Choroid plexus epithelial cell (primary cell): ENCODE measurements around the gene CHD9.

Source experiments
- DNase-seq: peaks from one replicate; pipeline ENCODE4 v3.0.0-alpha.2; 2010; ENCODE audit warnings: low read depth
- H3K4me3 ChIP-seq: 2 replicates; pipeline ENCODE4 v1.5.1; 2011; ENCODE audit warnings: low read depth, mild to moderate bottlenecking, control low read depth, low read length, moderate library complexity
- CTCF ChIP-seq: conservative IDR thresholded peaks from 2 replicates; pipeline ENCODE4 v1.5.1; 2011; ENCODE audit warnings: low read depth, mild to moderate bottlenecking, control low read depth, inconsistent platforms, low read length, moderate library complexity

Gene CHD9

DNA sequence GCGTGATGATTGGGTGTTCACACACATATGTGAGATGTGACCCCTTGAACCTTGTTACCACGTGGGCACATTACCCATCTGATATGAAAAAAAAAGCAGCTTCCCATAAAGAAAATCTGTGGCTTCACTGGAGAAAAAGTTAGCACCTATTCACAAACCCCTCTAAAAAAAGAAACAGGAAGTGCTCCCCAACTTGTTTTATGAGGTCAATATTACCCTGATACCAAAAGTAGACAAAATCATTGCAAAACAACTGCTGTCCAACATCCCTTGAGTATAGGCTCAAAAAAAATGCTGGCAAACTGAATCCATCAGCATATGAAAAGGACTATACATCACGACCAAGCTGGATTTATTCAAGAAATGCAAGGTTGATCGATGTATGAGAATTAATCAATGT lies 279.8 kb downstream of the CHD9 start:
- DNase-seq: no peak
- TF ChIP-seq CTCF: no peak
- H3K4me3 ChIP-seq: no peak overlapping the region

GRCh38 chr16:53337294-53337693 lies 282.5 kb downstream of the CHD9 start:
- H3K4me3 ChIP-seq: no peak overlapping the region
- no peak for TF ChIP-seq CTCF
- DNase-seq: no peak

DNA sequence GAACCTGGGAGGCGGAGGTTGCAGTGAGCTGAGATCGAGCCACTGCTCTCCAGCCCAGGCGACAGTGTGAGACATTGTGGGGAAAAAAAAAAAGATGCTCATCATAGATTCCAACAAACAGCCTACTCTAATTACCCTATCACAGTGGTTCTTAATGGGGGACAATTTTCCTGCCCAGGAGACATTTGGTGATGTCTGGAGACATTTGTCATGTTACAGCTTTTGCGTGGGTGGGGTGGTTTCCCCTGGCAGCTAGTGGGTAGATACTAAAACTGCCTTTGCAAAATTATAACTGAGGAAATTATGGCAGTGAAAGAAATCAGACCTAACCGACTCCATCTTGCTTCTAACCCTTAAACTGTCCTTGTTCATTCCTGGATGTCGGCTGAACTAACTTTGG lies 287.0 kb downstream of the CHD9 start:
- H3K4me3 ChIP-seq: no peak overlapping the region
- DNase-seq: no peak
- no peak for TF ChIP-seq CTCF

DNA sequence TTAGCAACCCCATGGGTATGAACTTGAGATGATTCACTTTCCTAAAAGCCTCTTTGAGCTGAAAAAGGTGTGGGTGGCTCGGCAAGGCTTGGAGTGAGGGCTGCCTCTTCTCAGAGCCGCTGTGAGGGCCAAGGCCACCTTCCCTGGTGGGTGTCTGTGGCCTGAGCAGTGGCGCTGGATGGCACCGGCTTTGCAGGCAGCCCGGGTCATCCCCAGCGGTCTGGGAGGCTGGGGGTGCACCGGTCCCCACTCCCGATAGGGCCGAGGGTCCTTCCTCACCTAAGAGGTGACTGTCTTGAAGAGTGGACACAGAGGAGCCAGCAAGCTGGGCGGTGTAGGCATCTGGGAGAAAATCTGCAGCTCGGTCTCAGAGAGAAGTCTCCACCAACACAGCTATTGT lies 300.3 kb downstream of the CHD9 start:
- no peak for DNase-seq
- H3K4me3 ChIP-seq: no peak overlapping the region
- no peak for TF ChIP-seq CTCF

- peak; percentile 24 for TF ChIP-seq CTCF
- H3K4me3 ChIP-seq: no peak overlapping the region
- DNase-seq: no peak
These were observed 301.9 kb downstream of the CHD9 start for GRCh38 chr16:53356478-53357207.

- no peak for TF ChIP-seq CTCF
- H3K4me3 ChIP-seq: no peak overlapping the region
- no peak for DNase-seq
These were observed 302.4 kb downstream of the CHD9 start for GRCh38 chr16:53357208-53357586.

GRCh38 chr16:53357955-53358354 lies 303.2 kb downstream of the CHD9 start:
- no peak for TF ChIP-seq CTCF
- no peak overlapping the region for H3K4me3 ChIP-seq
- DNase-seq: no peak
